Right lobe of liver (tissue), 4 donors: ENCODE results near the gene BACH2.

Source experiments
- CTCF ChIP-seq, 4 donors: fragments of 200-600 bp in 3 of 4; fragments of 450-650 bp in 1 of 4; IDR thresholded peaks; one replicate each; pipeline versions ENCODE4 v1.5.1 to v1.8.0; 2016 to 2022; ENCODE audit warnings: antibody characterized with exemption in 4 of 4, mild to moderate bottlenecking in 2 of 4
- POLR2A ChIP-seq: fragments of 450-650 bp; IDR thresholded peaks from one replicate; pipeline ENCODE4 v1.6.1; 2017; ENCODE audit warnings: antibody characterized with exemption, mild to moderate bottlenecking
- donor health status: DM: no; HTN: no; CAD: no.
- donor health status: DM: no; HTN: no; CAD: no.
- donor health status: DM: no; HTN: yes; CAD: no.

- TF ChIP-seq CTCF (IDR thresholded peaks at IDR 0.05) (no peak), POLR2A (no peak)
Measured at GRCh38 chr6:90216072-90216977, 80.3 kb downstream of the BACH2 start.
